Measurements from ENCODE around the gene PRR3.
A peak's percentile ranks its signal among the peaks of the same experiment; 100 is the strongest.

The PRR3 gene

DNA sequence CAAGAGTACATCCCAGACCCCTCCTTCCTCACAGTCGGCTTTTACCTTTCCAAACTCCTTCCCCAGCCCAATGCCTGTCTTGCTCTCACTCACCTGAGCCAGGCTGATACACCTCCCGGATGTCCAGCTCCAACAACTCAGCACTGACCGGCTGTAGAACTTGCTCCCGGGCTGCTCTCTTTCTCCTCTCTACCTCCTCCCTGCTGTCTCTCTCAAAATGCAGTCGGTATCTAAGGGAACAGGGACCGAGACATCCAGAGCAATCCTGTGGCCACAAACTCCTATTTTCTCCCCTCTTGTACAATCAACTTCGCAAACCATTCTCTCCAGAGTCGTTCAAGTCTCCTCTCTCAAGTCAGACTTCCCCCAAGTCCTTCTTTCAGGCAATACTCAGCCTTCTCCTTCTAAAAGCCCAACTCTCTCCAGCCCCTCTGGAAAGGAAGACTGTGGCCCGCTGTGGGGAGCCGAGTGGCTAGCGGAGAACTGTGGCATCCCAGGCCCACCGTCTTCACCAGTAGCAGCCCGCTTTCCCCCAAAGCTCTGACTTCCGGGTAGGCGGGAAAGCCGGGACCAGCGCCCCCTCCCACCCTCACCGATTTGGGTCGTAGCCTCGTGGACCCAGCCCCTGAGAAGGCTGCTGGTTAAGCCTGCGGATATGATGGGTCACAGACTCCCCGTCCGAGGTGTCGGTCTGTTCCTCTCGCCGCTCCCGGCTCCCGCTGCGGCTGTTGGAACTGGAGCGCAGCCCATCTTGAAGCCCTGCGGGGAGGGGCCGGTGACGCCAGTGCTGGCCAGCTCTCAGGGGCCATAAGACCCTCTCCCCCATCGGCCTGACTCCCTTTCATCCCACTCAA lies 1.9 kb upstream of the PRR3 start:
- Mint-ChIP-seq H3K36me3 (ENCODE audit: low read depth) (peaks cover 53% of the 10 kb centered on the region), H3K4me1 (peaks cover 27% of the 10 kb centered on the region), H3K27me3 (ENCODE audit: low read depth) (no peaks in the 10 kb centered on the region), H3K9me3 (no peaks in the 10 kb centered on the region), H3K27ac (peak overlapping the region; percentile 98 to 99 (median 98)), H3K4me3 (peak overlapping the region; percentile 96 to 99 (median 98))
- TF ChIP-seq, protein P1, sequence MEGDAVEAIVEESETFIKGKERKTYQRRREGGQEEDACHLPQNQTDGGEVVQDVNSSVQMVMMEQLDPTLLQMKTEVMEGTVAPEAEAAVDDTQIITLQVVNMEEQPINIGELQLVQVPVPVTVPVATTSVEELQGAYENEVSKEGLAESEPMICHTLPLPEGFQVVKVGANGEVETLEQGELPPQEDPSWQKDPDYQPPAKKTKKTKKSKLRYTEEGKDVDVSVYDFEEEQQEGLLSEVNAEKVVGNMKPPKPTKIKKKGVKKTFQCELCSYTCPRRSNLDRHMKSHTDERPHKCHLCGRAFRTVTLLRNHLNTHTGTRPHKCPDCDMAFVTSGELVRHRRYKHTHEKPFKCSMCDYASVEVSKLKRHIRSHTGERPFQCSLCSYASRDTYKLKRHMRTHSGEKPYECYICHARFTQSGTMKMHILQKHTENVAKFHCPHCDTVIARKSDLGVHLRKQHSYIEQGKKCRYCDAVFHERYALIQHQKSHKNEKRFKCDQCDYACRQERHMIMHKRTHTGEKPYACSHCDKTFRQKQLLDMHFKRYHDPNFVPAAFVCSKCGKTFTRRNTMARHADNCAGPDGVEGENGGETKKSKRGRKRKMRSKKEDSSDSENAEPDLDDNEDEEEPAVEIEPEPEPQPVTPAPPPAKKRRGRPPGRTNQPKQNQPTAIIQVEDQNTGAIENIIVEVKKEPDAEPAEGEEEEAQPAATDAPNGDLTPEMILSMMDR (IDR thresholded peaks at IDR 0.05; ENCODE audit: unreplicated experiment in 3 of 3) = no peak

DNA sequence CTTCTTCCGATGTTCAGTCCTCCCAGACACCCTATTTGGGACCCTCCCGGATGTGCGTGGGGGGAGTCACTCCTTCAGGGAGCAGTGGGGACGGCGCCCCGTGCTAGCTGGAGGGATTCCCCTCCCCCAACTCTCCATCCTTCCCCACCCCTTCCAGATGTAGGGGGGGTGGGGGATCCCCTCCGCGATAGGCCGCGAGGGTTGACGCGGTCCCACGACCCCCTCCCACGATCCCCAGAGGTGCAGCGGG lies 1.4 kb upstream of the PRR3 start:
- Mint-ChIP-seq H3K9me3 (no peaks in the 10 kb centered on the region), H3K27ac (peak overlapping the region; percentile 98 to 99 (median 98)), H3K4me1 (peaks cover 27% of the 10 kb centered on the region), H3K4me3 (peak overlapping the region; percentile 96 to 99 (median 98)), H3K36me3 (ENCODE audit: low read depth) (peaks cover 49% of the 10 kb centered on the region), H3K27me3 (ENCODE audit: low read depth) (no peaks in the 10 kb centered on the region)
- TF ChIP-seq, protein P1 (IDR thresholded peaks at IDR 0.05; ENCODE audit: unreplicated experiment in 3 of 3) = no peak

DNA sequence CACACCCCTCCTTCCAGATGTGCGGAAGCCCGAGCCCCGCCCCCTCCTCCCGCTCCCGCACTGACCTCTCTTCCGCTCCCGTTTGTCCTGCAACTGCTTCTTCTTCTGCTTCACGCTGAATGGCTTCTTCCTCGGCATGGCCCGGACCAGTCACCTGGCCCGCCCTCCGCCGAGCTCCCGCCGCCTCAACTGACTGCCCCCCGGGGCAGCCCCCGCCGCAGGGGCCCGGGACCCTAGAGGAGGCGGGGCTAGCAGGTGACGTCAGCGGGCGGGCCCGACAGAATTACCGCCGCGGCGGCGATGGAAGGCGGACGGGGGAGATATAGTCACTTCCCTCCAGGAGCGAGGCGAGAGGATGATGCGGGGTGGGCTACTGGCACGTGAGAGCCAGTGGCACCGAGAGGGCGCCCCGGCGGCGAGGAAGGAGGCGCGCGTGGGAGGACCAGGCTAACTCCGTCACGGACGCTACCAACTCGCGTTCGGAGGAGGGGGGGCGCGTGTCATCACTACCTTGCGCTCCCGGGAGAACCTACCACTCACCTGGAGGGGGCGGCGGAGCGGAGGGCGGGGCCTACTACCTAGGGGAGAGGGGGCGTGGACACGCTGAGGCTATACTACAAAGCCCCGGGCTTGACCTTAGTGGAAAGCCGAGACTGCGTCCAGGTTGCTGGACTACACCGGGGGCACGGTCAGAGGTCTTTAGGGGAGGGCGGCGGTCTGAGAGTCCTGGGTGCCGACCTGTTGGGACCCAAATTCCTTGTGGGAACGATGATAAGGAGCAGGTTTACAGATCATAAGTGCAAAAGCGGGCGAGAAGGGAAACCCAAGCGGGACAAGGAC lies 809 bp upstream of the PRR3 start, which contains the start of gene GNL1:
TSS of gene GNL1 (minus strand) at position 424 of the 840 bp plus-strand sequence. CDS start at position 138, 286 bp downstream.
- TF ChIP-seq, protein P1 (IDR thresholded peaks at IDR 0.05; ENCODE audit: unreplicated experiment in 3 of 3) = no peak

DNA sequence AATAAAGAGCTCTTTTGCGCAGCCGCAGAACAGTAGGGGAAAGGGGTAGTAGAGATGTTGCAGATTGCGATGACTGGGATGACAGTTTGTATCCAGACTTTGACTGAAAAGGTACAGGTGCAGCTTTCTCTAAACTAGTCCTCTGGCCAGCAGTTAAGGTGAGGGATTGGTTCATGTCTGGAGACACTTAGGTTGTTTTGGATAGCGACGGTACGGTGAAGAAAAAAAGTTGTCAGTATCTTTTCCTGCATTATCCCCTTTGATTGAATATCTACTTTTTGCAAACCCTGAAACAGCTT lies 537 bp downstream of the PRR3 start:
- H3K4me3 Mint-ChIP-seq = peak overlapping the region; percentile 96 to 99 (median 98)
- H3K9me3 Mint-ChIP-seq = no peaks in the 10 kb centered on the region
- H3K36me3 Mint-ChIP-seq (ENCODE audit: low read depth) = peaks cover 41% of the 10 kb centered on the region
- H3K27me3 Mint-ChIP-seq (ENCODE audit: low read depth) = no peaks in the 10 kb centered on the region
- H3K27ac Mint-ChIP-seq = peak overlapping the region; percentile 98 to 99 (median 98)
- TF ChIP-seq, protein P1 (IDR thresholded peaks at IDR 0.05; ENCODE audit: unreplicated experiment in 3 of 3) = no peak
- peaks cover 27% of the 10 kb centered on the region for H3K4me1 Mint-ChIP-seq

More for the DNA sequence above, 809 bp upstream of the PRR3 start, which contains the start of gene GNL1:
- H3K9me3 Mint-ChIP-seq = no peaks in the 10 kb centered on the region
- H3K27ac Mint-ChIP-seq = peak within 1 kb of the TSS; percentile 98 to 99 (median 98)
- peaks cover 46% of the 10 kb centered on the region for H3K36me3 Mint-ChIP-seq (ENCODE audit: low read depth)
- peaks cover 27% of the 10 kb centered on the region for H3K4me1 Mint-ChIP-seq
- no peaks in the 10 kb centered on the region for H3K27me3 Mint-ChIP-seq (ENCODE audit: low read depth)
- H3K4me3 Mint-ChIP-seq = peak within 1 kb of the TSS; percentile 96 to 99 (median 98)

DNA sequence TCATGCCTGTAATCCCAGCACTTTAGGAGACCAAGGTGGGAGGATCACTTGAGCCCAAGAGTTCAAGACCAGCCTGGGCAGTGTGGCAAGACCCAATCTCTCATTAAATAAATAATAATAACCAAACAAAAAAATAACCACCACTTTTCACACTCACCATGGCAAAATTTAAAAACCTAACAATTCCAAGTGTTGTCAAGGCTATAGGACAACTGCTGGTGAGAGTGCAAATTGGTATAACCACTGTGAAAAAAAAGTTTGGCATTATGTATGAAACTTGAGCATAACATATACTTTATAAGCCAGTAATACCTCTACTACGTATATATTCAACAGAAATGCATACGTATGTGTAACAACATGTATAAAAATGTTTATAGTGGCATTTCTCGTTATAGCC lies 3.8 kb downstream of the PRR3 start:
- H3K27me3 Mint-ChIP-seq (ENCODE audit: low read depth) = no peaks in the 10 kb centered on the region
- H3K27ac Mint-ChIP-seq = no peak overlapping the region
- peaks cover 39% of the 10 kb centered on the region for H3K36me3 Mint-ChIP-seq (ENCODE audit: low read depth)
- no peak overlapping the region for H3K4me3 Mint-ChIP-seq
- H3K4me1 Mint-ChIP-seq = peaks cover 21% of the 10 kb centered on the region
- TF ChIP-seq, protein P1 (IDR thresholded peaks at IDR 0.05; ENCODE audit: unreplicated experiment in 3 of 3) = no peak
- H3K9me3 Mint-ChIP-seq = no peaks in the 10 kb centered on the region
